HCT116 (cell line): Measurements from ENCODE around the gene OPN3. TPM values are rescaled to one million over a fixed set of nuclear protein-coding genes. Genes with fewer than 3 reads are reported as not detected.

Experiments
- ATAC-seq: fragments of 200-7000 bp; cut with Tn5 transposase; 2 replicates; pipeline ENCODE4 v1.9.1; 2020; ENCODE audit warnings: mild to moderate bottlenecking, moderate library complexity
- BruUV-seq: library from RNA; stranded (reverse); fragments of 400-500 nt; replicated peaks from 2 replicates; lab custom pipeline; 2021; lab: Mats Ljungman, UMichigan
- CTCF ChIA-PET: fragments of 300-600 bp; sonication (Branson Sonifier 250); formaldehyde crosslinking; loops from one replicate; lab custom pipeline; 2021; ENCODE audit warnings: antibody characterized with exemption; lab: Charles Lee
- POLR2A ChIA-PET: fragments of 300-600, 350-600 bp; sonication (Branson Sonifier 250); formaldehyde crosslinking; loops from one replicate; lab custom pipeline; 2021; ENCODE audit warnings: antibody characterized with exemption; lab: Charles Lee
- RAD21 ChIA-PET, 2 experiments: fragments of 300-600 bp; sonication (Branson Sonifier 250); formaldehyde crosslinking; loops; one replicate each; lab custom pipeline; 2023; ENCODE audit warnings: low total read pairs in 2 of 2; ENCODE audit not compliant: uncharacterized antibody in 2 of 2, unreplicated experiment in 2 of 2, low non-redundant PET in 1 of 2; lab: Charles Lee
- DNase-seq: peaks from one replicate; pipeline ENCODE4 v3.0.0-alpha.2; 2010; ENCODE audit warnings: low read depth, low spot score
- H2AFZ ChIP-seq: fragments of 200-600 bp; shearing (Covaris generic), sonication (generic); 2 replicates; pipeline ENCODE4 v1.6.1; 2017; ENCODE audit warnings: low read depth, mixed run types, mixed read lengths, antibody characterized with exemption, low read length; ENCODE audit not compliant: poor library complexity, severe bottlenecking
- H3K27ac ChIP-seq: 2 replicates; pipeline ENCODE4 v1.5.1; 2012; ENCODE audit warnings: low read depth, low read length
- H3K27me3 ChIP-seq: fragments of 200-600 bp; sonication (generic); 2 replicates; pipeline ENCODE4 v1.6.1; 2016; ENCODE audit warnings: mixed run types, low read length, mixed read lengths; ENCODE audit not compliant: insufficient read depth
- H3K36me3 ChIP-seq, 2 experiments: fragments of 200-500 bp in 1 of 2; fragments of 200-600 bp in 1 of 2; sonication (Bioruptor generic) in 1 of 2; sonication (generic) in 1 of 2; 2 replicates each; pipeline versions ENCODE4 v1.5.1 to v1.6.1; 2014 to 2016; ENCODE audit warnings: low read length in 2 of 2, inconsistent platforms in 1 of 2, mixed read lengths in 1 of 2, mixed run types in 1 of 2; ENCODE audit not compliant: insufficient read depth in 2 of 2, control insufficient read depth in 1 of 2
- H3K4me1 ChIP-seq, 2 experiments: fragments of 200-600 bp in 1 of 2; sonication (generic) in 1 of 2; 2 replicates each; pipeline versions ENCODE4 v1.5.1 to v1.6.1; 2012 to 2017; ENCODE audit warnings: low read length in 2 of 2, inconsistent platforms in 1 of 2, mild to moderate bottlenecking in 1 of 2, mixed read lengths in 1 of 2, mixed run types in 1 of 2, moderate library complexity in 1 of 2; ENCODE audit not compliant: insufficient read depth in 2 of 2, control insufficient read depth in 1 of 2
- H3K4me2 ChIP-seq: fragments of 200-600 bp; sonication (generic); 2 replicates; pipeline ENCODE4 v1.6.1; 2017; ENCODE audit warnings: mixed run types, low read length, mixed read lengths
- H3K4me3 ChIP-seq, 2 experiments: fragments of 200-600 bp in 1 of 2; sonication (generic) in 1 of 2; replicated peaks in 1 of 2; 2 replicates each; pipeline ENCODE4 v1.5.1; 2011 to 2016; ENCODE audit warnings: low read length in 2 of 2, control low read depth in 1 of 2, low read depth in 1 of 2, mild to moderate bottlenecking in 1 of 2, mixed read lengths in 1 of 2, mixed run types in 1 of 2
- H3K79me2 ChIP-seq: fragments of 200-600 bp; sonication (generic); 2 replicates; pipeline ENCODE4 v1.6.1; 2017; ENCODE audit warnings: mild to moderate bottlenecking, mixed run types, low read length, moderate library complexity, mixed read lengths; ENCODE audit not compliant: insufficient read depth
- H3K9ac ChIP-seq: fragments of 200-600 bp; sonication (generic); 2 replicates; pipeline ENCODE4 v1.6.1; 2016; ENCODE audit warnings: low read length, mixed read lengths
- H3K9me2 ChIP-seq: fragments of 200-600 bp; sonication (generic), shearing (Covaris generic); 2 replicates; pipeline ENCODE4 v1.6.1; 2017; ENCODE audit warnings: mixed run types, mild to moderate bottlenecking, moderate library complexity; ENCODE audit not compliant: insufficient read depth
- H3K9me3 ChIP-seq, 2 experiments: fragments of 200-500 bp in 1 of 2; fragments of 200-600 bp in 1 of 2; sonication (Bioruptor generic) in 1 of 2; sonication (generic) in 1 of 2; 2 replicates each; pipeline ENCODE4 v1.6.1; 2014 to 2017; ENCODE audit warnings: low read length in 2 of 2, mixed read lengths in 2 of 2, inconsistent platforms in 1 of 2, low read depth in 1 of 2, mild to moderate bottlenecking in 1 of 2, mixed run types in 1 of 2, moderate library complexity in 1 of 2; ENCODE audit not compliant: control insufficient read depth in 1 of 2, insufficient read depth in 1 of 2
- H4K20me1 ChIP-seq: fragments of 200-600 bp; sonication (generic), shearing (Covaris generic); 2 replicates; pipeline ENCODE4 v1.6.1; 2017; ENCODE audit warnings: mixed run types, mild to moderate bottlenecking, moderate library complexity; ENCODE audit not compliant: insufficient read depth
- CBX3 ChIP-seq: IDR thresholded peaks from 2 replicates; pipeline ENCODE4 v1.6.1; 2012; ENCODE audit warnings: low read depth
- CEBPB ChIP-seq: IDR thresholded peaks from 2 replicates; pipeline ENCODE4 v1.6.1; 2012; ENCODE audit warnings: low read depth
- EGR1 ChIP-seq: IDR thresholded peaks from 2 replicates; pipeline ENCODE4 v1.6.1; 2012; ENCODE audit warnings: low read depth
- EZH2 ChIP-seq: fragments of 200-600 bp; sonication (generic); IDR thresholded peaks from 2 replicates; pipeline ENCODE4 v1.6.1; 2017; ENCODE audit warnings: antibody characterized with exemption, mixed run types
- EZH2phosphoT487 ChIP-seq: fragments of 200-600 bp; IDR thresholded peaks from 2 replicates; pipeline ENCODE4 v1.6.1; 2018; ENCODE audit warnings: antibody characterized with exemption, borderline replicate concordance
- FOSL1 ChIP-seq: IDR thresholded peaks from 2 replicates; pipeline ENCODE4 v1.6.1; 2012; ENCODE audit warnings: low read depth
- POLR2A ChIP-seq: IDR thresholded peaks from 2 replicates; pipeline ENCODE4 v1.7.0; 2011; ENCODE audit warnings: borderline replicate concordance; ENCODE audit not compliant: insufficient read depth, insufficient read length; ENCODE audit errors: extremely low read depth
- POLR2AphosphoS5 ChIP-seq: IDR thresholded peaks from 2 replicates; pipeline ENCODE4 v1.6.1; 2011; ENCODE audit warnings: mild to moderate bottlenecking, low read depth, low read length, moderate library complexity
- SIN3A ChIP-seq: IDR thresholded peaks from 2 replicates; pipeline ENCODE4 v1.6.1; 2012; ENCODE audit warnings: low read depth
- SP1 ChIP-seq: IDR thresholded peaks from 2 replicates; pipeline ENCODE4 v1.6.1; 2012; ENCODE audit warnings: low read depth
- SRF ChIP-seq: IDR thresholded peaks from 2 replicates; pipeline ENCODE4 v1.6.1; 2012; ENCODE audit warnings: low read depth
- TCF7L2 ChIP-seq: IDR thresholded peaks from 2 replicates; pipeline ENCODE4 v1.7.0; 2011; ENCODE audit warnings: borderline replicate concordance, inconsistent platforms; ENCODE audit not compliant: insufficient read depth, insufficient read length; ENCODE audit errors: extremely low read depth
- ZFX ChIP-seq: fragments of 450-650 bp; IDR thresholded peaks from 2 replicates; pipeline ENCODE4 v1.6.1; 2017
- ZNF274 ChIP-seq: fragments of 200-500 bp; sonication (Bioruptor generic); IDR thresholded peaks from 2 replicates; pipeline ENCODE4 v1.6.1; 2014; ENCODE audit warnings: mild to moderate bottlenecking, low read depth, low read length, inconsistent platforms
- intact Hi-C: fragments of 100-400 bp; cut with micrococcal nuclease; formaldehyde crosslinking; loops from 2 replicates; pipeline ENCODE4 v1.10.0; 2022
- total RNA-seq: library from RNA; stranded (reverse); gene quantifications from one replicate; pipeline ENCODE4 v1.2.1, GENCODE V29; 2021; ENCODE audit not compliant: unreplicated experiment
- TF ChIP-seq, protein P1 (sequence below): IDR thresholded peaks from 2 replicates; pipeline ENCODE4 v1.6.1; 2012
- TF ChIP-seq, protein P2 (sequence below): IDR thresholded peaks from 2 replicates; pipeline ENCODE4 v1.6.1; 2012
- TF ChIP-seq, protein P3 (sequence below): IDR thresholded peaks from 2 replicates; pipeline ENCODE4 v1.6.1; 2011; ENCODE audit warnings: mild to moderate bottlenecking, low read length, moderate library complexity; ENCODE audit not compliant: insufficient replicate concordance; ENCODE audit errors: extremely low read depth
- TF ChIP-seq, protein P4 (sequence below), 3 experiments: fragments of 200-600 bp in 1 of 3; sonication (generic) in 1 of 3; IDR thresholded peaks in 2 of 3; conservative IDR thresholded peaks in 1 of 3; 2 replicates each; pipeline ENCODE4 v1.5.1; 2012 to 2017; ENCODE audit warnings: low read depth in 2 of 3, low read length in 2 of 3, antibody characterized with exemption in 1 of 3, borderline replicate concordance in 1 of 3, control low read depth in 1 of 3, mild to moderate bottlenecking in 1 of 3, mixed read lengths in 1 of 3, mixed run types in 1 of 3, moderate library complexity in 1 of 3; ENCODE audit not compliant: insufficient read depth in 1 of 3

The OPN3 gene
- total RNA-seq, 1 experiment from 2014 or later, result 6.1 TPM

DNA sequence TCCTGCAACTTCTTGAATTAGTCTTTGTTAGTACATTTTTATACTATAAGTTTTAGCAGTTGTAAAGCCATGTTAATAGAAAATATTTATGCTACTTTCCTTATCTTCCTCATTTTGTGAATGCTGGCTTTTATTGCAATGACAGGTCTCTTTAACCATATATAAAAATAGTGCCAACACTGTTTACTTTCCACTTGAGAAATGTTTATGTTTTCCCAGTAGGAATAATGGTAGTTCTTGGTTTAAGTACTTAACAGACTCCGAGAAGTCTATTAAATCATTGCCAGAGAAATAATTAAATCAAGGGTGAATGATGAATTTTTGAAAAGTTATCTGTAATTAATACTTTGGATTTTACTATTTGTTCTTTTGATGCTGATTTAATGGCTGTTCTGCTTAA, 9.7 kb downstream of the OPN3 start (continued):
- TF ChIP-seq, protein P1, sequence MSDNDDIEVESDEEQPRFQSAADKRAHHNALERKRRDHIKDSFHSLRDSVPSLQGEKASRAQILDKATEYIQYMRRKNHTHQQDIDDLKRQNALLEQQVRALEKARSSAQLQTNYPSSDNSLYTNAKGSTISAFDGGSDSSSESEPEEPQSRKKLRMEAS, result no peak
- no peak for TF ChIP-seq POLR2AphosphoS5
- TF ChIP-seq, all 23 proteins: peak for 0

DNA sequence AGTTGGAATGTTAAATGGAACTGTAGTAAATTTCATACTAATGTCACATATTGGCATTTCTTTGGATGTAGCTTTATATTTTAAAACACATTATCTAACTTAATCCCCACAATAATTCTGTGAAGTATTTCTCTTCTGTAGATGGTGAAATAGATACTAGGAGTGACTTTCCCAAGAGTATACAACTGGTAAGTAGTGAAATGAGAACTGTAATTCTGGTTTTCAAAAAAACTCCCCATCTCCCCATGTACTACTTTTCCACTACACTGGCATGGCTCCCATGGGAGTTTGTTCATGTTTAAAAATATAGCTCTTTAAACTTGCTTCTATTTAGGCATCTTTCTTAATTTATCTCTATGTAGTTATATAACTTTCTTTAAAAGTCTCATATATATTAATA, 10.2 kb downstream of the OPN3 start:
- Histone ChIP-seq H3K4me1 (no peaks in the 10 kb centered on the region), H3K9me2 (no peaks in the 10 kb centered on the region), H3K27me3 (no peaks in the 10 kb centered on the region), H3K79me2 (no peaks in the 10 kb centered on the region), H3K4me2 (no peak overlapping the region), H3K36me3 (peaks cover under 1 to 3% of the 10 kb centered on the region in 2 experiments; a peak in 2 of 4 replicates), H4K20me1 (no peaks in the 10 kb centered on the region), H3K27ac (no peak overlapping the region), H3K9ac (no peak overlapping the region), H2AFZ (no peak overlapping the region), H3K9me3 (no peaks in the 10 kb centered on the region), H3K4me3 (no peak overlapping the region)
- ATAC-seq, result no peak
- ChIA-PET RAD21 (no interaction called here), POLR2A (interaction anchor here (0.9 kb wide), 1 partner anchor 10 kb away, joined by 4 read pairs; the partner anchor contains the start of genes CHML and OPN3), CTCF (interaction anchor here (2.1 kb wide), 1 partner anchor 19 kb away, joined by 8 read pairs; no protein-coding TSS in a partner anchor)
- intact Hi-C loops, result no loop called here
- DNase-seq, result no peak
- no TSS peak for BruUV-seq
- TF ChIP-seq TCF7L2 (no peak), ZNF274 (no peak), ZFX (no peak), POLR2AphosphoS5 (no peak), CBX3 (no peak), EGR1 (no peak), SIN3A (no peak), SRF (no peak), POLR2A (no peak), FOSL1 (no peak), EZH2phosphoT487 (no peak), EZH2 (no peak), CEBPB (no peak), SP1 (no peak)
- TF ChIP-seq, protein P2, sequence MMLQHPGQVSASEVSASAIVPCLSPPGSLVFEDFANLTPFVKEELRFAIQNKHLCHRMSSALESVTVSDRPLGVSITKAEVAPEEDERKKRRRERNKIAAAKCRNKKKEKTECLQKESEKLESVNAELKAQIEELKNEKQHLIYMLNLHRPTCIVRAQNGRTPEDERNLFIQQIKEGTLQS, result no peak
- TF ChIP-seq, protein P3, sequence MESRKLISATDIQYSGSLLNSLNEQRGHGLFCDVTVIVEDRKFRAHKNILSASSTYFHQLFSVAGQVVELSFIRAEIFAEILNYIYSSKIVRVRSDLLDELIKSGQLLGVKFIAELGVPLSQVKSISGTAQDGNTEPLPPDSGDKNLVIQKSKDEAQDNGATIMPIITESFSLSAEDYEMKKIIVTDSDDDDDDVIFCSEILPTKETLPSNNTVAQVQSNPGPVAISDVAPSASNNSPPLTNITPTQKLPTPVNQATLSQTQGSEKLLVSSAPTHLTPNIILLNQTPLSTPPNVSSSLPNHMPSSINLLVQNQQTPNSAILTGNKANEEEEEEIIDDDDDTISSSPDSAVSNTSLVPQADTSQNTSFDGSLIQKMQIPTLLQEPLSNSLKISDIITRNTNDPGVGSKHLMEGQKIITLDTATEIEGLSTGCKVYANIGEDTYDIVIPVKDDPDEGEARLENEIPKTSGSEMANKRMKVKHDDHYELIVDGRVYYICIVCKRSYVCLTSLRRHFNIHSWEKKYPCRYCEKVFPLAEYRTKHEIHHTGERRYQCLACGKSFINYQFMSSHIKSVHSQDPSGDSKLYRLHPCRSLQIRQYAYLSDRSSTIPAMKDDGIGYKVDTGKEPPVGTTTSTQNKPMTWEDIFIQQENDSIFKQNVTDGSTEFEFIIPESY, result no peak
- TF ChIP-seq, protein P4, sequence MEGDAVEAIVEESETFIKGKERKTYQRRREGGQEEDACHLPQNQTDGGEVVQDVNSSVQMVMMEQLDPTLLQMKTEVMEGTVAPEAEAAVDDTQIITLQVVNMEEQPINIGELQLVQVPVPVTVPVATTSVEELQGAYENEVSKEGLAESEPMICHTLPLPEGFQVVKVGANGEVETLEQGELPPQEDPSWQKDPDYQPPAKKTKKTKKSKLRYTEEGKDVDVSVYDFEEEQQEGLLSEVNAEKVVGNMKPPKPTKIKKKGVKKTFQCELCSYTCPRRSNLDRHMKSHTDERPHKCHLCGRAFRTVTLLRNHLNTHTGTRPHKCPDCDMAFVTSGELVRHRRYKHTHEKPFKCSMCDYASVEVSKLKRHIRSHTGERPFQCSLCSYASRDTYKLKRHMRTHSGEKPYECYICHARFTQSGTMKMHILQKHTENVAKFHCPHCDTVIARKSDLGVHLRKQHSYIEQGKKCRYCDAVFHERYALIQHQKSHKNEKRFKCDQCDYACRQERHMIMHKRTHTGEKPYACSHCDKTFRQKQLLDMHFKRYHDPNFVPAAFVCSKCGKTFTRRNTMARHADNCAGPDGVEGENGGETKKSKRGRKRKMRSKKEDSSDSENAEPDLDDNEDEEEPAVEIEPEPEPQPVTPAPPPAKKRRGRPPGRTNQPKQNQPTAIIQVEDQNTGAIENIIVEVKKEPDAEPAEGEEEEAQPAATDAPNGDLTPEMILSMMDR (IDR thresholded peaks at IDR 0.05 in 2 of 3, conservative IDR thresholded peaks at IDR 0.05 in 1 of 3; ENCODE audit: borderline replicate concordance in 1 of 3, insufficient read depth in 1 of 3, low read depth in 2 of 3, low read length in 2 of 3), result no peak
- TF ChIP-seq, protein P1, result no peak
